Measurements from ENCODE around the gene OSM. TPM values are rescaled to one million over a fixed set of nuclear protein-coding genes. Genes with fewer than 3 reads are reported as not detected.

Gene OSM
- total RNA-seq, 1 experiment from 2014 or later = not detected

GRCh38 chr22:30289980-30290313 lies 23.3 kb upstream of the OSM start:
- no peaks in the 10 kb centered on the region for H3K27me3 ChIP-seq (ENCODE audit: control insufficient read depth, insufficient read depth, low read length)
- CTCF ChIA-PET = no interaction called here

DNA sequence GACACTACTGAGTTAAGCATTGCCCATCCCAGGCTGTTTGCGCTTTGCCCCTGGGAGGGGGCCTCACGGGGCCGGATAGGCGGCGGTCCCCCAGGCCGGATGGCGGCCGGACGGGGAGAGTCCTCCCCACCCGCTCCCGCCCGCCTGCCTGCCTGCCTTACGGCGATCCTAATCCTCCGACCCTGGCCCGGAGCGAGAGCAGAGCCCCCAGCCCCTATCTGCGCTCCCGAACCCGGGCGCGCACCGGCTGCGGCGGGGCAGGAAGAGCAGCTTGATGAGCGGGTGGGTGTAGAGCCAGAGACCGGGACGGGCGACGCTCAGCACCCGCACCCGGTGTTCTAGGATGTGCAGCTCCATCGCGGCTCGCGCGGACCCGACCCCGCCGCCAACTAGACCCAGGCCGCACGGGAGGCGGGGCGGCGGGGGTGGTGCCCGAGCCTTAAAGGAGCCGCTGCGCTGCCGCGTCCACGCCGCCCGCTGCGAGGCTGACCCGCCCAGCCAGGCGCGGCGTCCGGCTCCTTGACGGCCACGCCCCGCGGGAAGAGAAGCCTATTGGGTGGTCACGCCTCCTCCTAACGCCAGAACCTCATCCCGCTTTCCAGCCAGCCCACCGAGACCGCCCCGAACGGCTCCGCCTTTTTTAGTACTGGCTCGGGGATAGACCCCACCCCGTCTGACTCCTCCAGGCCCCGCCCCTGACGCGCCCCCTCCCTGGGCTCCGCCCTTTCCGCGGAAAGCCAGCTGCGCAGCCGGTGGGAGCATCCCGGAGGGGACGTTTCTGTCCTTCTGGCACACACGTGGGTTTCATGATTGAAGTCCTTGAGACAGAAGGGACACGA lies 22.7 kb upstream of the OSM start, which contains the start of gene CASTOR1:
Gene CASTOR1, minus strand, starts transcription at position 365 of the 839 bp plus-strand sequence. Its CDS starts 8 bp downstream, at position 357.
- Histone ChIP-seq H3K27ac (ENCODE audit: low read length) (peak within 1 kb of the TSS; percentile 59), H3K9me3 (ENCODE audit: control insufficient read depth, insufficient read depth, low read depth, low read length) (no peaks in the 10 kb centered on the region), H3K4me1 (ENCODE audit: control insufficient read depth, insufficient read depth, low read length) (peaks cover 25% of the 10 kb centered on the region), H3K27me3 (ENCODE audit: control insufficient read depth, insufficient read depth, low read length) (no peaks in the 10 kb centered on the region), H3K4me3 (ENCODE audit: low read depth in 2 of 2, low read length in 2 of 2) (peak within 1 kb of the TSS; percentile 60 to 74), H3K36me3 (ENCODE audit: control insufficient read depth, insufficient read depth, low read length) (no peaks in the 10 kb centered on the region; the same call in 1 of the 2 replicates)
- DNase-seq (ENCODE audit: low read depth, low spot score) (peak; percentile 84), ATAC-seq (peak; percentile 87)
- CTCF ChIA-PET = interaction anchor here (0.7 kb wide), 1 partner anchor 337 kb away, joined by 3 read pairs; no protein-coding TSS in a partner anchor
- BruUV-seq (replicated peaks) = no TSS peak
- POLR2A ChIA-PET = interaction anchor here (0.6 kb wide), 3 partner anchors 37 to 438 kb away, joined by 3 to 8 read pairs (median 6); no protein-coding TSS in a partner anchor
- in situ Hi-C loops (cut with HindIII; ENCODE audit: low pct_unique_long_range_greater_than_20kb, low sequenced_read_pairs) (no loop called here), intact Hi-C loops (cut with micrococcal nuclease; ENCODE audit: unreplicated experiment) (loop anchor here (5.0 kb wide), 1 partner anchor 98 kb away; the partner anchor contains the start of gene RNF215)
- TF ChIP-seq SIN3A (IDR thresholded peaks at IDR 0.05; ENCODE audit: borderline replicate concordance, insufficient read depth, low read depth, low read length) (peak; percentile 75; the same call in 1 of the 2 replicates), REST (IDR thresholded peaks at IDR 0.05; ENCODE audit: insufficient read depth in 1 of 2, low read depth in 2 of 2, low read length in 1 of 2) (no peak), POLR2AphosphoS5 (IDR thresholded peaks at IDR 0.05; ENCODE audit: low read depth, low read length) (no peak), TCF7L2 (IDR thresholded peaks at IDR 0.05; ENCODE audit: low read depth, low read length) (peak; percentile 70; the same call in 1 of the 2 replicates)

More at GRCh38 chr22:30289980-30290313, 23.3 kb upstream of the OSM start:
- Histone ChIP-seq H3K9me3 (ENCODE audit: control insufficient read depth, insufficient read depth, low read depth, low read length) (no peaks in the 10 kb centered on the region), H3K27ac (ENCODE audit: low read length) (peak overlapping the region; percentile 44; the same call in 1 of the 2 replicates), H3K4me3 (ENCODE audit: low read depth in 2 of 2, low read length in 2 of 2) (peak overlapping the region; percentile 48 to 60), H3K4me1 (ENCODE audit: control insufficient read depth, insufficient read depth, low read length) (peaks cover 25% of the 10 kb centered on the region), H3K36me3 (ENCODE audit: control insufficient read depth, insufficient read depth, low read length) (no peaks in the 10 kb centered on the region; the same call in 1 of the 2 replicates)
- ATAC-seq (peak; percentile 16), DNase-seq (ENCODE audit: low read depth, low spot score) (no peak)
- intact Hi-C loops (cut with micrococcal nuclease; ENCODE audit: unreplicated experiment) = loop anchor here (5.0 kb wide), 1 partner anchor 97 kb away; the partner anchor contains the start of gene RNF215
- no TSS peak for BruUV-seq (replicated peaks)
- in situ Hi-C loops (cut with HindIII; ENCODE audit: low pct_unique_long_range_greater_than_20kb, low sequenced_read_pairs) = no loop called here
- TF ChIP-seq POLR2AphosphoS5 (IDR thresholded peaks at IDR 0.05; ENCODE audit: low read depth, low read length) (no peak), REST (IDR thresholded peaks at IDR 0.05; ENCODE audit: insufficient read depth in 1 of 2, low read depth in 2 of 2, low read length in 1 of 2) (no peak), SIN3A (IDR thresholded peaks at IDR 0.05; ENCODE audit: borderline replicate concordance, insufficient read depth, low read depth, low read length) (no peak), TCF7L2 (IDR thresholded peaks at IDR 0.05; ENCODE audit: low read depth, low read length) (no peak)
- TF ChIP-seq, protein P1, sequence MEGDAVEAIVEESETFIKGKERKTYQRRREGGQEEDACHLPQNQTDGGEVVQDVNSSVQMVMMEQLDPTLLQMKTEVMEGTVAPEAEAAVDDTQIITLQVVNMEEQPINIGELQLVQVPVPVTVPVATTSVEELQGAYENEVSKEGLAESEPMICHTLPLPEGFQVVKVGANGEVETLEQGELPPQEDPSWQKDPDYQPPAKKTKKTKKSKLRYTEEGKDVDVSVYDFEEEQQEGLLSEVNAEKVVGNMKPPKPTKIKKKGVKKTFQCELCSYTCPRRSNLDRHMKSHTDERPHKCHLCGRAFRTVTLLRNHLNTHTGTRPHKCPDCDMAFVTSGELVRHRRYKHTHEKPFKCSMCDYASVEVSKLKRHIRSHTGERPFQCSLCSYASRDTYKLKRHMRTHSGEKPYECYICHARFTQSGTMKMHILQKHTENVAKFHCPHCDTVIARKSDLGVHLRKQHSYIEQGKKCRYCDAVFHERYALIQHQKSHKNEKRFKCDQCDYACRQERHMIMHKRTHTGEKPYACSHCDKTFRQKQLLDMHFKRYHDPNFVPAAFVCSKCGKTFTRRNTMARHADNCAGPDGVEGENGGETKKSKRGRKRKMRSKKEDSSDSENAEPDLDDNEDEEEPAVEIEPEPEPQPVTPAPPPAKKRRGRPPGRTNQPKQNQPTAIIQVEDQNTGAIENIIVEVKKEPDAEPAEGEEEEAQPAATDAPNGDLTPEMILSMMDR (IDR thresholded peaks at IDR 0.05) = no peak
- POLR2A ChIA-PET = interaction anchor here (0.6 kb wide), 1 partner anchor 44 kb away, joined by 8 read pairs; no protein-coding TSS in a partner anchor
